Measurements from ENCODE around the gene IL1RAPL1. TPM values are rescaled to one million over a fixed set of nuclear protein-coding genes. Genes with fewer than 3 reads are reported as not detected.

IL1RAPL1 gene
- total RNA-seq, 1 donor from 2014 or later, result 3.6 TPM

DNA sequence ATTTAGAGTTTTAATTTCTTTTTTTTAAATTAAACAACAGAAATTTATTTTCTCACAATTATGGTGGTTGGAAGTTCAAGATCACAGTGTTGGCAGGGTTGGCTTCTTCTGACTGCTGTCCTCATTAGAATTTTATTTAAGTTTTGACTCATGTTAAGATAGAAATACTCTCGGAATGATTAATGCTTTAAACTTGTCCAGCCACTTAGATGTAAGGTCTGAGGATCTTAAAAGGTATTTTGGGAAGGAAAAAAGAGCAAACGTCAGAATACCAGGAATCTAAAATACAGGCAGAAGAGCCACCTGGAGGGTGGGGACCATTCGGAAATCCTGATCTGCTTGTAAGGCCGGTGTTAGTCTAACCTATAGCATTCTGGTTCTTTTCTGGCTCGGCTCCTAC, 1205.1 kb downstream of the IL1RAPL1 start:
- Mint-ChIP-seq H3K4me3 (ENCODE audit: low read depth) (no peak overlapping the region), H3K27ac (no peak overlapping the region), H3K4me1 (ENCODE audit: low read depth) (peaks cover 1% of the 10 kb centered on the region), H3K36me3 (ENCODE audit: insufficient read depth) (no peaks in the 10 kb centered on the region), H3K9me3 (ENCODE audit: low read depth) (no peaks in the 10 kb centered on the region), H3K27me3 (no peaks in the 10 kb centered on the region)
- no peak for TF ChIP-seq CTCF (IDR thresholded peaks at IDR 0.05; ENCODE audit: unreplicated experiment)
- no peak for DNase-seq (ENCODE audit: low spot score, unreplicated experiment)

DNA sequence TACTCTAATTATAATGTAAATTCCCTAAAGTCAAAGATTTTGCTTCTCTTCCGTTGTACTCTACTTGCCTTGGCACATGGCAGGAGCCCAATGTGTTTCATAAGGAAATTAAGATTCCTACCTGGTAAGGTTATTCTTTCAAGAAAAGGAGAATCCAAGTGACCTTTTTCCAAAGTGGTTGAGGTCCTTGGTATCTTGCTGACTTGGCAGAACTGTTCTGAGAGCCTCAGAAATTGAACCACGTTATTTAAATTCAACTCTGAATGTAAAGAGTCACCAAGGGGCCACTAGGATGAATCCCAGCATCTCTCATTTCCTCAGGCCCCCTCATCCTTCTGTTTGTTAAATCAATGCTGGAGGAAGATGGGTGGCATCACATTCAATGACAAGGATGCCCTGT, 1209.9 kb downstream of the IL1RAPL1 start:
- Mint-ChIP-seq H3K27ac (no peak overlapping the region), H3K27me3 (no peaks in the 10 kb centered on the region), H3K9me3 (ENCODE audit: low read depth) (no peaks in the 10 kb centered on the region), H3K4me3 (ENCODE audit: low read depth) (no peak overlapping the region), H3K4me1 (ENCODE audit: low read depth) (no peaks in the 10 kb centered on the region), H3K36me3 (ENCODE audit: insufficient read depth) (no peaks in the 10 kb centered on the region)
- DNase-seq (ENCODE audit: low spot score, unreplicated experiment), result no peak
- no peak for TF ChIP-seq CTCF (IDR thresholded peaks at IDR 0.05; ENCODE audit: unreplicated experiment)

- TF ChIP-seq CTCF (IDR thresholded peaks at IDR 0.05; ENCODE audit: unreplicated experiment), result no peak
- Mint-ChIP-seq H3K4me1 (ENCODE audit: low read depth) (no peaks in the 10 kb centered on the region), H3K36me3 (ENCODE audit: insufficient read depth) (no peaks in the 10 kb centered on the region), H3K4me3 (ENCODE audit: low read depth) (no peak overlapping the region), H3K9me3 (ENCODE audit: low read depth) (no peaks in the 10 kb centered on the region), H3K27ac (no peak overlapping the region), H3K27me3 (no peaks in the 10 kb centered on the region)
- DNase-seq (ENCODE audit: low spot score, unreplicated experiment), result no peak
Measured at GRCh38 chrX:29798469-29798868, 1211.2 kb downstream of the IL1RAPL1 start.

- peaks cover 6% of the 10 kb centered on the region for H3K9me3 Mint-ChIP-seq (ENCODE audit: low read depth)
- no peak for DNase-seq (ENCODE audit: low spot score, unreplicated experiment)
- no peaks in the 10 kb centered on the region for H3K36me3 Mint-ChIP-seq (ENCODE audit: insufficient read depth)
- H3K4me1 Mint-ChIP-seq (ENCODE audit: low read depth), result no peaks in the 10 kb centered on the region
- H3K27ac Mint-ChIP-seq, result no peak overlapping the region
- H3K4me3 Mint-ChIP-seq (ENCODE audit: low read depth), result no peak overlapping the region
- TF ChIP-seq CTCF (IDR thresholded peaks at IDR 0.05; ENCODE audit: unreplicated experiment), result no peak
- H3K27me3 Mint-ChIP-seq, result no peaks in the 10 kb centered on the region
Measured at GRCh38 chrX:29813174-29813573, 1225.9 kb downstream of the IL1RAPL1 start.

DNA sequence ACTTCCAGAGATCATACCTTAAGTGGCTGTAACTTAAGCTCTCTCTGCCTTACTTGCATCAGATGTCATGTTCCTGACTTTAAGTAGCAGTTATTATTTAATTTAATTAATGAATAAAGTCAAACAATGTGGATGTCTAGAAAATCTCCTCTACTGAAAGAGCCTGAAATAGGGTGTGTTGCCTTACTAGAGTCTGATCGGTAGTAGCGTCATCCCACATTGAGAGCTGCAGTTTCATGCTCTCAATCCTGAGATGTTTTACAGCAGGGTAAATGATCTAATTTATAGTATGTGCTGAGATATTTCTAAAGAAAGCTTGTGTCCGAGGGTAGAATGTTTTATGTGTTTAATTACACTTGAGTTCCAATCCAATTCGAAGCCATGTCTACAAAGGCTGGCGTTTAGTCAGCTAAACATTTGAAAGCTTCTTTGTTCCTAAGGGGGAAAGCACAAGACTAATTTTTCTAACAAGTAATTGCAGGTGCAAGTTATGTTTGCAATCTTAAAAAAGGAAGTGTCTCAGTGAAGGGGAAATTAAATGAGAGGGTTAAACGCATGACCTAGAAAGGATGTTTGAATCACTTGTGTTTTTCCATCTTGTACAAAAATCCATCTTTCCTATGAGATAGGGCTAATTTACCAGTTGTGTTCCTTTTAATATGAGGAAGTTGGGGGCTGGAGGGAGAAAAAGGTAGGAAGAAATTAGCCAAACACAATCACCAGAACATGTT, 1237.1 kb downstream of the IL1RAPL1 start:
- no peak overlapping the region for H3K4me3 Mint-ChIP-seq (ENCODE audit: low read depth)
- no peak overlapping the region for H3K27ac Mint-ChIP-seq
- no peaks in the 10 kb centered on the region for H3K9me3 Mint-ChIP-seq (ENCODE audit: low read depth)
- H3K36me3 Mint-ChIP-seq (ENCODE audit: insufficient read depth), result no peaks in the 10 kb centered on the region
- H3K27me3 Mint-ChIP-seq, result no peaks in the 10 kb centered on the region
- no peak for DNase-seq (ENCODE audit: low spot score, unreplicated experiment)
- H3K4me1 Mint-ChIP-seq (ENCODE audit: low read depth), result no peaks in the 10 kb centered on the region
- no peak for TF ChIP-seq CTCF (IDR thresholded peaks at IDR 0.05; ENCODE audit: unreplicated experiment)
